Cardiac septum (tissue), 1 donor: ENCODE data around the gene MEF2D. TPM values are rescaled to one million over a fixed set of nuclear protein-coding genes. Genes with fewer than 3 reads are reported as not detected.

ENCODE experiments used
- DNase-seq: peaks from one replicate; pipeline ENCODE4 v3.0.0-alpha.2; 2020; ENCODE audit warnings: low spot score
- intact Hi-C: fragments of 100-400 bp; cut with DNase I; formaldehyde crosslinking; loops from one replicate; pipeline ENCODE4 v1.14.0; 2022
- long read RNA-seq: library from polyadenylated mRNA; unstranded; transcript quantifications from one replicate; pipeline ENCODE4 v2.0.0, GENCODE V29; 2021
- total RNA-seq: library from RNA; stranded (reverse); fragmentation: NEBNext Ultra II Directional; extraction: Animal tissue kit (Norgen Biotek cat#: 25700); gene quantifications from one replicate; pipeline ENCODE4 v1.2.1, GENCODE V29; 2021
- donor health status: DM: no; HTN: no; CAD: no.

MEF2D gene
- total RNA-seq, result 93.1 TPM
- long read RNA-seq, full-length matches to known transcripts, result 5 of 99 reads
- long read RNA-seq, partial matches to known transcripts, result 54 of 99 reads
- long read RNA-seq, other reads (novel, unspliced or antisense), result 40 of 99 reads

GRCh38 chr1:156500543-156500792 lies at the start of gene MEF2D:
Gene MEF2D (minus strand): TSS chr1:156500775. CDS start chr1:156483292, 17,483 bp downstream.
- intact Hi-C loops, result loop anchor here (2.0 kb wide), 1 partner anchor 164 kb away; no protein-coding TSS in a partner anchor
- no peak for DNase-seq

- intact Hi-C loops, result no loop called here
- peak; percentile 84 for DNase-seq
Observed at GRCh38 chr1:156550346-156550745, 49.8 kb upstream of the MEF2D start.

GRCh38 chr1:156549831-156550230 lies 49.3 kb upstream of the MEF2D start:
- intact Hi-C loops, result loop anchor here (5.0 kb wide), 1 partner anchor 38 kb away; no protein-coding TSS in a partner anchor
- no peak for DNase-seq

- intact Hi-C loops, result loop anchor here (5.0 kb wide), 1 partner anchor 37 kb away; no protein-coding TSS in a partner anchor
- no peak for DNase-seq
Observed at GRCh38 chr1:156549390-156549789, 48.8 kb upstream of the MEF2D start.

GRCh38 chr1:156547982-156548381 lies 47.4 kb upstream of the MEF2D start:
- intact Hi-C loops, result loop anchor here (5.0 kb wide), 1 partner anchor 36 kb away; no protein-coding TSS in a partner anchor
- no peak for DNase-seq

GRCh38 chr1:156547434-156547833 lies 46.9 kb upstream of the MEF2D start:
- intact Hi-C loops, result loop anchor here (5.0 kb wide), 1 partner anchor 35 kb away; no protein-coding TSS in a partner anchor
- no peak for DNase-seq

GRCh38 chr1:156546267-156546666 lies 45.7 kb upstream of the MEF2D start:
- intact Hi-C loops, result loop anchor here (5.0 kb wide), 1 partner anchor 34 kb away; no protein-coding TSS in a partner anchor
- no peak for DNase-seq

GRCh38 chr1:156544592-156545102 lies 44.1 kb upstream of the MEF2D start:
- intact Hi-C loops, result loop anchor here (5.0 kb wide), 1 partner anchor 32 kb away; no protein-coding TSS in a partner anchor
- no peak for DNase-seq

GRCh38 chr1:156543066-156543465 lies 42.5 kb upstream of the MEF2D start:
- DNase-seq, result no peak
- intact Hi-C loops, result no loop called here

- DNase-seq, result no peak
- intact Hi-C loops, result no loop called here
Observed at GRCh38 chr1:156540955-156541354, 40.4 kb upstream of the MEF2D start.

- DNase-seq, result no peak
- intact Hi-C loops, result no loop called here
Observed at GRCh38 chr1:156539818-156540355, 39.3 kb upstream of the MEF2D start.

GRCh38 chr1:156538711-156539440 lies 38.3 kb upstream of the MEF2D start:
- no peak for DNase-seq
- intact Hi-C loops, result no loop called here

GRCh38 chr1:156537027-156537426 lies 36.5 kb upstream of the MEF2D start:
- intact Hi-C loops, result no loop called here
- no peak for DNase-seq

- no peak for DNase-seq
- intact Hi-C loops, result no loop called here
Observed at GRCh38 chr1:156534424-156535060, 34.0 kb upstream of the MEF2D start.

GRCh38 chr1:156533568-156534220 lies 33.1 kb upstream of the MEF2D start:
- intact Hi-C loops, result no loop called here
- no peak for DNase-seq

GRCh38 chr1:156532374-156532773 lies 31.8 kb upstream of the MEF2D start:
- DNase-seq, result no peak
- intact Hi-C loops, result no loop called here

GRCh38 chr1:156530006-156530405 lies 29.4 kb upstream of the MEF2D start:
- no peak for DNase-seq
- intact Hi-C loops, result no loop called here

- no peak for DNase-seq
- intact Hi-C loops, result no loop called here
Observed at GRCh38 chr1:156528875-156529425, 28.4 kb upstream of the MEF2D start.

GRCh38 chr1:156528231-156528630 lies 27.7 kb upstream of the MEF2D start:
- intact Hi-C loops, result no loop called here
- no peak for DNase-seq

- DNase-seq, result no peak
- intact Hi-C loops, result no loop called here
Observed at GRCh38 chr1:156527584-156527983, 27.0 kb upstream of the MEF2D start.
